ENCODE data around the gene CENPP. TPM values are rescaled to one million over a fixed set of nuclear protein-coding genes. Genes with fewer than 3 reads are reported as not detected.

The CENPP gene
- total RNA-seq, 2 donors from 2014 or later: 1.1 to 1.2 TPM

DNA sequence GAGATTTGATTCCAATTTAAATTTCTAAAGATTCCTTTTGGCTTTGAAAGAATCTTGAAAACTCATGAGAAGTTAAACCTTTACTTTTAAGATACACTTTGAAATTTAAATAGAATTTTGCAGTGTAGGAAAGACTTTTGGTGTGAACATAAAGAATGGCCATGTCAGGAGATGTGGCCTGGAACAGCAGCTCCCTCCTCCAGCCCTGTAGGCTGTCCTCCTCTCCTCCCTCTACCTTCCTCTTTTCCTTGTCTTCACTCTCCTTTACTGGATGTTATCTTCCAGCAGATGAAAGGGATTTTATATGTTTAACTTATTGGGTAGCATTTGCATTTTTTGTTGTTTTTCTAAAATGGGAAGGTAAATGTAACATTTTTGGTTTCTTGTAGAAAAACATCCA is 137.6 kb downstream of the CENPP start:
- TF ChIP-seq, protein P1, sequence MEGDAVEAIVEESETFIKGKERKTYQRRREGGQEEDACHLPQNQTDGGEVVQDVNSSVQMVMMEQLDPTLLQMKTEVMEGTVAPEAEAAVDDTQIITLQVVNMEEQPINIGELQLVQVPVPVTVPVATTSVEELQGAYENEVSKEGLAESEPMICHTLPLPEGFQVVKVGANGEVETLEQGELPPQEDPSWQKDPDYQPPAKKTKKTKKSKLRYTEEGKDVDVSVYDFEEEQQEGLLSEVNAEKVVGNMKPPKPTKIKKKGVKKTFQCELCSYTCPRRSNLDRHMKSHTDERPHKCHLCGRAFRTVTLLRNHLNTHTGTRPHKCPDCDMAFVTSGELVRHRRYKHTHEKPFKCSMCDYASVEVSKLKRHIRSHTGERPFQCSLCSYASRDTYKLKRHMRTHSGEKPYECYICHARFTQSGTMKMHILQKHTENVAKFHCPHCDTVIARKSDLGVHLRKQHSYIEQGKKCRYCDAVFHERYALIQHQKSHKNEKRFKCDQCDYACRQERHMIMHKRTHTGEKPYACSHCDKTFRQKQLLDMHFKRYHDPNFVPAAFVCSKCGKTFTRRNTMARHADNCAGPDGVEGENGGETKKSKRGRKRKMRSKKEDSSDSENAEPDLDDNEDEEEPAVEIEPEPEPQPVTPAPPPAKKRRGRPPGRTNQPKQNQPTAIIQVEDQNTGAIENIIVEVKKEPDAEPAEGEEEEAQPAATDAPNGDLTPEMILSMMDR (IDR thresholded peaks at IDR 0.05): no peak
- H3K36me3 ChIP-seq: no peaks in the 10 kb centered on the region
- no peak overlapping the region for H3K4me3 ChIP-seq
- H3K9me3 ChIP-seq: no peaks in the 10 kb centered on the region
- H3K4me1 ChIP-seq: peaks cover 0 to 9% of the 10 kb centered on the region in 2 donors
- H3K27ac ChIP-seq: peak overlapping the region in 1 of 2 donors; percentile 30
- no peak for DNase-seq (ENCODE audit: low spot score)
- H3K27me3 ChIP-seq: no peaks in the 10 kb centered on the region

DNA sequence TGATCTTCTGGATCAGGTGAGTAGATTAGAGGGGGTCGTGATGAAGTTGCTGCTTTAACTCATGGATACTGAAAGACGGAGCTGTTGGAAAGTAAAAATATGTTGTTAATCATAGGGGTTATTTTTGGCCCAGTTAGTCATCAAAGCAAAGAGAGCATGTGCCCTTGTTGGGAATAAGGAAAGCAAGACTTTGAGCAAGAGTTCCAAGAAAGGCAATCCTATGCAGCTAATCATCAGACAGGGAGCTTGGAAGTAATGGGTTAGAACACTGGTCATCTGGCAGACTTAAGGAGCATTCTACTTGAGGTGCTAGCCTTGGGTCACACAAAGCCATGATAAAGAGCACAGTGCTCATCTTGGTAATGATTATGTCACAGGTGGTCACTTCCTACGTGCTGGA is 138.2 kb downstream of the CENPP start:
- no peaks in the 10 kb centered on the region for H3K27me3 ChIP-seq
- DNase-seq (ENCODE audit: low spot score): no peak
- peak overlapping the region; percentile 23 to 30 for H3K27ac ChIP-seq
- no peak overlapping the region for H3K4me3 ChIP-seq
- TF ChIP-seq, protein P1 (IDR thresholded peaks at IDR 0.05): no peak
- H3K9me3 ChIP-seq: no peaks in the 10 kb centered on the region
- H3K4me1 ChIP-seq: peaks cover 0 to 9% of the 10 kb centered on the region in 2 donors
- no peaks in the 10 kb centered on the region for H3K36me3 ChIP-seq

DNA sequence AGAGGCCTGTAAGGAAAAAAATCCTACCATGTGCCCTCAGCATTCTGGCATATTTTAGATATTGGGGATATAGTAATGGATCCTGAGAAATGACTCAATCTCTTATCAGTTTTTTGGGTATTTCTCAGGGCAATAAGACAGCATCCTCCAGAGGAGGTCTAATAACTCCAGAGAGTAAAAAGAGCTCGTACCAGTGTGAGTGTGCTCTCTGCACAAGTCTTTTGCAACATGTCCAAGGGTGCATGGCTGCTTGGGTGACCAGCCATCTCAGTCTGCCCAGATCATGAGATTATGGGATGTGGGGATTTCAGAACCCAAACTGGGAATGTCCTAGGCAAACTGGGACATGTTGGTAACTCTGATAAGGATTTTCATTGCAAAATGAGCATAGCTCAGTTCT is 141.3 kb downstream of the CENPP start:
- no peak overlapping the region for H3K4me3 ChIP-seq
- H3K27me3 ChIP-seq: no peaks in the 10 kb centered on the region
- no peaks in the 10 kb centered on the region for H3K36me3 ChIP-seq
- DNase-seq (ENCODE audit: low spot score): no peak
- H3K9me3 ChIP-seq: no peaks in the 10 kb centered on the region
- no peak overlapping the region for H3K27ac ChIP-seq
- peaks cover 0 to 9% of the 10 kb centered on the region in 2 donors for H3K4me1 ChIP-seq
- TF ChIP-seq, protein P1 (IDR thresholded peaks at IDR 0.05): no peak

DNA sequence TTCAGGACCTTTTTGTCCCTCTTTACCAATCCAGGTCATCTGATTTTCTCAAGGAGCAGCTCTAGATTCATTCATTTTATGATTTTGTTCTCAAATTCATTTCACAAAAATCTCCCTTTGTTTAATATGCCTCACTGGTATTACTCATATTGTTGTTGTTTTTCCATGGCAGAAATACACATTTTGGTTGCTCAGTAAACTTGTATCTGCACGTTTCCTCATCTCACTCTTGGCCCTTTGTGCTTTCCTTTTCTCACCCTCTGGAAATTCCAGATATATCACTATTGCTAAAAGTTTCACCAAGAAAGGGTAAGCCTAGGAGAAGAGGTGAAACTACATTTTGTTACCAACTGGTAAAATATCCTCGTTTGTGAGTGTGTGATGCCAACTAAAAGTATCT is 141.8 kb downstream of the CENPP start:
- no peak for DNase-seq (ENCODE audit: low spot score)
- TF ChIP-seq, protein P1 (IDR thresholded peaks at IDR 0.05): no peak
- H3K9me3 ChIP-seq: no peaks in the 10 kb centered on the region
- H3K4me1 ChIP-seq: peaks cover 0 to 9% of the 10 kb centered on the region in 2 donors
- no peaks in the 10 kb centered on the region for H3K36me3 ChIP-seq
- no peaks in the 10 kb centered on the region for H3K27me3 ChIP-seq
- H3K27ac ChIP-seq: no peak overlapping the region
- no peak overlapping the region for H3K4me3 ChIP-seq

DNA sequence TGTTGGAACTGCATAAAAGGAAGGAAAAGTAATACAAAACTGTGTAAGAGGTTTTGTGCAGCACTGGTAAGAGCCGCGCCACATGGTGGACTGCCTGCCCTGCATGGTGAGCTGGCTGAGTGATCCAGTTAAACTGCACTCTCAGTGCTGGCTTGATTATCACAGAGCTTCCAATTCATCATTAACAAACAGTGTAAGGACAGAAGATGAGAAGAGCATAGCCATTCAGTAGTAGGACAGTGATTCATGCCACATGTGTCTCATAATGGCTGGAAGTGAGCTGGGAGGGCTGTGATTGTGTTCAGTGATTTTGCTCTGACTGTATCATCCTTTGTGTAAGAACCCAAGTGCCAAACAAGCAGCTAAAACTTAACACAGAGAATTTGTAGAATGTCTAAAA is 142.5 kb downstream of the CENPP start:
- no peak for DNase-seq (ENCODE audit: low spot score)
- TF ChIP-seq, protein P1 (IDR thresholded peaks at IDR 0.05): no peak
- H3K36me3 ChIP-seq: no peaks in the 10 kb centered on the region
- H3K27ac ChIP-seq: no peak overlapping the region
- H3K4me1 ChIP-seq: peaks cover 0 to 9% of the 10 kb centered on the region in 2 donors
- no peaks in the 10 kb centered on the region for H3K9me3 ChIP-seq
- no peaks in the 10 kb centered on the region for H3K27me3 ChIP-seq
- no peak overlapping the region for H3K4me3 ChIP-seq

DNA sequence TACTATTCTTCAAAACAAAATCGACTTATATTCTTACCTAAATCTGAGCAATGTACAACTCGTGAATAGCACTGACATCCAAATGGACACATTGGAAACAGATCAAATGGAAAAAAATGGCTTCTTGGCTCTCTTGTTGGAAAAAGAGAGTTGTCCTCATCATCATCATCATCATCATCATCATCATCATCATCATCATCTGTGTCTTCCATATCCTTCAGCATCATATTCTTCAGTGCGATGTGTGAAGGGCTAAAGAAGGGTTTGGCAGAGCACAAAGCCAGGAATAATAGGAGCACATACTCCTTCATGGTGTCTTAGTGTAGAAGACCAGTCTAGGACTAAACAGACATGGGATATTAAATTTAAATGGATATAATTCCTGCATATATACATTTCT is 148.8 kb downstream of the CENPP start:
- TF ChIP-seq, protein P1 (IDR thresholded peaks at IDR 0.05): no peak
- DNase-seq (ENCODE audit: low spot score): no peak
- Histone ChIP-seq H3K4me3 (no peak overlapping the region), H3K36me3 (no peaks in the 10 kb centered on the region), H3K9me3 (no peaks in the 10 kb centered on the region), H3K27ac (no peak overlapping the region), H3K4me1 (peaks cover 0 to 9% of the 10 kb centered on the region in 2 donors), H3K27me3 (no peaks in the 10 kb centered on the region)

All from right atrium auricular region (tissue), 2 donors.